Ovary (tissue), 9 donors: Measurements from ENCODE around the gene PINK1. TPM values are rescaled to one million over a fixed set of nuclear protein-coding genes. Genes with fewer than 3 reads are reported as not detected.

Experiments
- DNase-seq, 5 donors: peaks; one replicate each; pipeline ENCODE4 v3.0.0-alpha.2; 2019 to 2020
- H3K27ac ChIP-seq, 2 donors: fragments of 200-600 bp; one replicate each; pipeline versions ENCODE4 v1.5.1 to v1.8.0; 2019 to 2022
- H3K27me3 ChIP-seq: fragments of 200-600 bp; one replicate; pipeline ENCODE4 v1.8.0; 2022
- H3K36me3 ChIP-seq: fragments of 200-600 bp; sonication (generic); one replicate; pipeline ENCODE4 v1.5.1; 2019
- H3K4me1 ChIP-seq: one replicate; pipeline ENCODE4 v1.8.1; 2013; ENCODE audit warnings: mild to moderate bottlenecking, moderate library complexity; ENCODE audit not compliant: insufficient read depth
- H3K4me3 ChIP-seq: fragments of 200-600 bp; sonication (generic); one replicate; pipeline ENCODE4 v1.5.1; 2017
- H3K9me3 ChIP-seq, 2 donors: fragments of 200-600 bp in 1 of 2; sonication (generic) in 1 of 2; one replicate each; pipeline versions ENCODE4 v1.5.1 to v1.8.1; 2013 to 2019; ENCODE audit warnings: mild to moderate bottlenecking in 1 of 2, moderate library complexity in 1 of 2
- CTCF ChIP-seq, 3 donors: fragments of 450-650 bp in 2 of 3; fragments of 200-600 bp in 1 of 3; IDR thresholded peaks; one replicate each; pipeline versions ENCODE4 v1.5.1 to v1.8.0; 2016 to 2022; ENCODE audit warnings: antibody characterized with exemption in 3 of 3, mild to moderate bottlenecking in 1 of 3
- EP300 ChIP-seq: sonication (generic); formaldehyde crosslinking; IDR thresholded peaks from one replicate; pipeline ENCODE4 v1.6.1; 2017; ENCODE audit warnings: antibody characterized with exemption
- POLR2A ChIP-seq: fragments of 450-650 bp; IDR thresholded peaks from one replicate; pipeline ENCODE4 v1.6.1; 2017; ENCODE audit warnings: antibody characterized with exemption, mild to moderate bottlenecking, moderate library complexity
- WGBS, 3 donors: extraction: QIAGEN DNeasy Blood & Tissue Kit in 1 of 3; methylation state at CpG; one replicate each; pipeline versions ENCODE4 v1.1.5 to v1.1.7; 2013 to 2017; 5-methylcytosine and 5-hydroxymethylcytosine counted together
- intact Hi-C, 4 donors: fragments of 100-400 bp; cut with DNase I; formaldehyde crosslinking; loops; one replicate each; pipeline versions ENCODE4 v1.11.0 to v1.15.1; 2022 to 2023
- polyA plus RNA-seq, 2 donors: library from polyadenylated mRNA; stranded (reverse); fragments of 200-250 nt in 1 of 2; fragments of 350-450 nt in 1 of 2; fragmentation: Illumina TruSeq in 1 of 2; extraction: RNeasy Lipid Tissue Mini Kit (QIAGEN cat#74804) in 1 of 2; gene quantifications; one replicate each; pipeline ENCODE4 v1.2.3, GENCODE V29; 2013 to 2014
- total RNA-seq, 7 donors: library from RNA; depleted of rRNA in 2 of 7; stranded (reverse); fragments of >200 nt in 2 of 7; fragmentation: NEBNext Ultra II Directional in 3 of 7; extraction: Animal tissue kit (Norgen Biotek cat#: 25700) in 3 of 7; gene quantifications; one replicate each; pipeline versions ENCODE4 v1.1.0 to v1.2.4, GENCODE V29; 2016 to 2023
- donor health status: DM: no; HTN: no; CAD: no; lungs with moderate emphysema.
- donor health status: DM: no; HTN: no; CAD: no.
- donor health status: Bipolar disorder and iron deficiency.
- donor health status: DM: yes; HTN: yes; CAD: no.
- donor health status: DM: no; HTN: no; CAD: no.
- donor health status: DM: yes; HTN: yes; CAD: no.

PINK1 gene
- total and polyA plus RNA-seq, 9 donors: 40.8 to 70.5 (median 60.0) TPM

- Histone ChIP-seq H3K4me3 (no peak overlapping the region), H3K27me3 (no peaks in the 10 kb centered on the region), H3K9me3 (no peaks in the 10 kb centered on the region), H3K36me3 (no peaks in the 10 kb centered on the region), H3K4me1 (peaks cover 4% of the 10 kb centered on the region), H3K27ac (no peak overlapping the region)
- DNase-seq: no peak
- TF ChIP-seq POLR2A (no peak), CTCF (IDR thresholded peaks at IDR 0.05) (no peak), EP300 (no peak)
- WGBS, 3 donors: 84 to 91% (median 84%) methylated on average over 8 of the region's 8 CpGs
- intact Hi-C loops: loop anchor here in 1 of 4 donors (5.0 kb wide), 1 partner anchor 115 kb away; no protein-coding TSS in a partner anchor
These were observed 3.6 kb downstream of the PINK1 start for GRCh38 chr1:20636785-20637347.

GRCh38 chr1:20640183-20640597, 6.9 kb downstream of the PINK1 start:
- Histone ChIP-seq H3K9me3 (no peaks in the 10 kb centered on the region), H3K27me3 (no peaks in the 10 kb centered on the region), H3K27ac (no peak overlapping the region), H3K4me3 (no peak overlapping the region), H3K4me1 (no peaks in the 10 kb centered on the region), H3K36me3 (no peaks in the 10 kb centered on the region)
- WGBS, 3 donors: 30 to 34% (median 32%) methylated on average over 6 of the region's 6 CpGs
- intact Hi-C loops: loop anchor here in 2 of 4 donors (2.0 to 5.0 kb wide), 2 partner anchors 117 to 118 kb away; no protein-coding TSS in a partner anchor
- TF ChIP-seq CTCF (IDR thresholded peaks at IDR 0.05) (peak; percentile 18 to 44 (median 24)), EP300 (no peak)
- DNase-seq: peak in 1 of 5 donors; percentile 43

- Histone ChIP-seq H3K4me3 (no peak overlapping the region), H3K27me3 (no peaks in the 10 kb centered on the region), H3K27ac (no peak overlapping the region), H3K36me3 (no peaks in the 10 kb centered on the region), H3K9me3 (no peaks in the 10 kb centered on the region), H3K4me1 (no peaks in the 10 kb centered on the region)
- intact Hi-C loops: loop anchor here in 2 of 4 donors (2.0 to 5.0 kb wide), 2 partner anchors 119 to 120 kb away; no protein-coding TSS in a partner anchor
- DNase-seq: no peak
- 75 to 78% (median 77%) methylated on average over 10 of the region's 10 CpGs for WGBS, 3 donors
- TF ChIP-seq EP300: no peak
- no peak for TF ChIP-seq POLR2A
- TF ChIP-seq CTCF (IDR thresholded peaks at IDR 0.05): no peak
These were observed 8.7 kb downstream of the PINK1 start for GRCh38 chr1:20641975-20642374.

- TF ChIP-seq POLR2A: no peak
- TF ChIP-seq CTCF (IDR thresholded peaks at IDR 0.05): no peak
- TF ChIP-seq EP300: no peak
- Histone ChIP-seq H3K36me3 (no peaks in the 10 kb centered on the region), H3K4me1 (no peaks in the 10 kb centered on the region), H3K27me3 (no peaks in the 10 kb centered on the region), H3K27ac (no peak overlapping the region), H3K4me3 (no peak overlapping the region), H3K9me3 (no peaks in the 10 kb centered on the region)
- DNase-seq: no peak
- intact Hi-C loops: loop anchor here in 1 of 4 donors (5.0 kb wide), 1 partner anchor 121 kb away; no protein-coding TSS in a partner anchor
- 70 to 80% (median 72%) methylated on average over 6 of the region's 6 CpGs for WGBS, 3 donors
These were observed 9.8 kb downstream of the PINK1 start for GRCh38 chr1:20643080-20643479.
